ENCODE results near the gene ARVCF. TPM values are rescaled to one million over a fixed set of nuclear protein-coding genes. Genes with fewer than 3 reads are reported as not detected.
A peak's percentile ranks its signal among the peaks of the same experiment; 100 is the strongest.

ARVCF gene
- 0.58 and 1.8 TPM in 2 replicates for total RNA-seq (2014; rRNA removed; shearing (Covaris generic))

DNA sequence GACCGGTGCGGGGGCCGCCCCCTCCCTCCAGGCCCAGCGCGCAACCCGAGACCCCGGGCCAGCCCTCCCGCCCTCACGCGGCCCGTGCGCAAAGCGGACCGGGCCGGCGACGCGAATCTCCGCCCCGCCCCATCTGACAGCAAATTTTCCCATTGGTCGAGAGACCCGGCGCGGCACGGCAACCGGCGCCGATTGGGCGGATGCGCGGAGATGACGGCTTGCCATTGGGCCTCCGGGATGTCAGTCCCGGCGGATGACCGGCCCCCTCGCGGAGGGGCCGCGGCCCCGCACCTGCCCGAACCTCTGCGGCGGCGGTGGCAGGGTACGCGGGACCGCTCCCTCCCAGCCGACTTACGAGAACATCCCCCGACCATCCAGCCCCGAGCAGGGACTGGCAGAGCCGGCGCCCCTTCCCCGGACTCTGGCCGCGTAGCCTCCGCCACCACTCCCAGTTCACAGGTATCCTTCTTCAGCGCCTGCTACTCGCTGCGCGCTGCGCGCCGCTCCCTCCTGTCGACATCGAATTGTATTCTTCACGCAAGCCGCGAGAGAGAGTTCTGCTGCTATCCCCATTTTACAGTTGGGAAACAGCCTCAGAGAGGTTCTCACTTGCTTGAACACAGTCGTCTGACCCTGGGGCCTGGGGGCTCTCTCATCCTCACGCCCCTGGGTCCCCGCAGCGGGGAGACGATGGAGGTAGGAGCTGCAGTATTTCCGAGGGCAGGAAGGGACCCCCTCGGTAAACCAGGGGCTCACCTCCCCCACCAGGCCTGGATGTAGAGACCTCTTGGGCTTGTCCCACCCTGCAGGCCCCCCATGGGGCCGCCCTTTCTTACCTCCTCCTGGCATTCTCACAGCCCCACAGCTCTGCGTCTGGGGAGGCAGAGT is at the start of gene ARVCF:
Gene ARVCF, minus strand, starts transcription at position 90 of the 888 bp plus-strand sequence. CDS start 26,029 bp downstream, outside the sequence.
- peak; percentile 56 for DNase-seq (ENCODE audit: low spot score)

- no peak for DNase-seq (ENCODE audit: low spot score)
Observed at GRCh38 chr22:20065896-20066616, 49.4 kb upstream of the ARVCF start.

- no peak for DNase-seq (ENCODE audit: low spot score)
Observed at GRCh38 chr22:20064545-20065262, 48.1 kb upstream of the ARVCF start.

- DNase-seq (ENCODE audit: low spot score): no peak
Observed at GRCh38 chr22:20064140-20064480, 47.5 kb upstream of the ARVCF start.

- DNase-seq (ENCODE audit: low spot score): no peak
Observed at GRCh38 chr22:20063271-20064139, 46.9 kb upstream of the ARVCF start.

- DNase-seq (ENCODE audit: low spot score): peak; percentile 42
Observed at GRCh38 chr22:20062766-20063083, 46.1 kb upstream of the ARVCF start.

DNA sequence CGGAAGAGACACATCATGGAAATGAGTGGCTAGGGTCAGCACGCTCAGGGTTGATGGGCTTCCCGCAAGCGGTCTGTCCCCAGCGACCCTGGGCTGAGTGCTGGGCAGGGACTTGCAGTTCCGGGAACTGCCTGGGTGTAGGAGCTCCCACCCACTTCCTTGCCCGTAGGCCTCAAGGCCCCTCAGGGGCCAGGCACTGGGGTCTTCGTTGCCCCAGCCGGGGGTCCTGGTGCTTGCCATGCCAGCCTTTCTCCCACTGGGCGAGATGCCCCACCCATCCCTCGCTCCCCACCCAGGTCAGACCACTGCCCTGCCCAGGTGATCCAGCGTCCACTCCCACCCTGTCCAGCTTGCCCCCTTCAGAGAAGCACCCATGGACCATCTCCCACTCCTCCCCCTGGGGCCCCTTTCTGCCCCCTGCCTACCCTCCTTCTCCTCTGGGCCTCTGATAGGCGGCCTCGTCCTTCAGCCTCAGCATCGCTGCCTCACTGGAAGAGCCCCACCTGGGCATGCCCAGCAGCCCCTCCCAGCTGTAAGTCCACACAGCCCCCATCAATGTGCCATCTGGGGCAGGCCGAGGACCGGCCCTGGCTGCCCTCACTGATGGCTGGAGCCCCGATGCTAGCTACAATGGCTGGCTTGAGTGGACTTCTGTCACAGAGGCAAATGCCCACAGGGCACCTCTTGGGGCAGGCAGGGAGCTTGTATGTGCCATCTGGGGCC is 45.6 kb upstream of the ARVCF start:
- no peak for DNase-seq (ENCODE audit: low spot score)

- DNase-seq (ENCODE audit: low spot score): no peak
Observed at GRCh38 chr22:20061481-20061861, 44.8 kb upstream of the ARVCF start.

DNA sequence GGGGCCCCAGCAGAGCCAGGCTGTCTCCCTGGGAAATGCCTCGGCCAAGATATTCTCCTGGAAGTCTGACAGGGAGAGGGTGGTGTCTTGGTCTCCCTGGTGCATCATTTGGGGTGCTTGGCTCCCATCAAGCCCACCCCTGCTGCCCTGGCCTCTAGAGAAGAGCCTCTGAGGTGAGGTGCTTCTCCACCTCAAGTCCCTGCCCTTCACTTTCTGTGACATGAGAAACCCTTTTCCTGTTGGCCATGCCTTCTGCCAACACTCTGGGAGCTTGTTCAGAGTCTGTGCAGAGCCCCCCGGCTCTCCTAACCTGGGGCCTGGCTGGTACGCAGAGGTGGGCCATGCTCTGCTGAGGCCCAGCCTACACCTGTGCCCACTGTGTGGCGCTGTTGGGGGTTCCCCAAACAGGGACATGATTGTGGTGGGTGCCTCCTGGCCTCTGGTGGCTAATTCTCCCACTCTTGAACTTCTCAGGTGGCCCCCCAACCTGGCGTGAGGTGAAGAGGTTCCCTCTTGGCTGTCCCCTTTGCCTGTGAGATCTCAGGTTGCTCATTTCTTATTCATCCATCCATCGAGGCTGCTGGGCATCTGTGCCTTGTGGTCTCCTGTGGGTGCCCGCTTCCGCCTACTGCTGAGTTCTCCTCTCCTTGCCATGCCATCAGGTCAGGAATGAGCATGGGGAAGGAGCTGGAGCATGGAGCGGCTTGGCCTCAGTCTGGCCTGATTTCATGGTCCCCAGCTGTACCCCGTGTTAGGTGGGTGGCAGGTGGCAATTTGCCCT is 44.3 kb upstream of the ARVCF start:
- DNase-seq (ENCODE audit: low spot score): no peak

GRCh38 chr22:20058989-20059770 is 42.6 kb upstream of the ARVCF start:
- no peak for DNase-seq (ENCODE audit: low spot score)

GRCh38 chr22:20057596-20058268 is 41.1 kb upstream of the ARVCF start:
- no peak for DNase-seq (ENCODE audit: low spot score)

DNA sequence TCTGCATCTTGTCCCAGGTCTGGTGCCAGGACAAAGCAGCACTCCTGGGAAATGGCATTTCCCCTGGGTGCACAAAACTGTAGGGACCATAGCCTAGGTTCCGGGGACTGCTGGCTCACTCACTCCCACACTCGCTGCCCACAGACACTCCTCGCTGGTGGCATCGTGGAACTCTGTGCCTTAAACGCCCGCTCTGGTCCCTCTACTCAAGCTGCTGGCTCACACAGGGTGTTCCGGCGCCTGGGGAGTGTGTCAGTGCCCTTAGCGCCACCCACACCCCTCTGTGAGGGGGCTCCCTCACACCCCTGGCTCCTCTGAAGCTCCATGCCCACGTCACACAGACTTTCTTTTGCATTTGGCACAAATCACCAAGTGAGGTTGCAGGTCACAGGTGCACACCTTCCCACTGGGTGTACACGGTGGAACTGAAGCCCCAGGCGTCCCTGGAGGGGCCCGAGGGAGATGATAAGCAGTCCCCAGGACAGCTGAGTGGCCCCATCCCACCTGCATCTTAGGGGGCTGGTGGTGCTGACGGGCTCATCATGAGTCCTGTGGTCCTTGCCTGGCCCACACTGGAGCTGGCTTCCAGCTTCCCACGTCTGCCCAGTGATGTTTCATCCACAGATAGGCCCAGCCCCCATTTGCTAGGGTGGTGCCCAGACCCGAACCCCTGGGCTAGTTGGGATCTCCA is 40.2 kb upstream of the ARVCF start:
- DNase-seq (ENCODE audit: low spot score): no peak

DNA sequence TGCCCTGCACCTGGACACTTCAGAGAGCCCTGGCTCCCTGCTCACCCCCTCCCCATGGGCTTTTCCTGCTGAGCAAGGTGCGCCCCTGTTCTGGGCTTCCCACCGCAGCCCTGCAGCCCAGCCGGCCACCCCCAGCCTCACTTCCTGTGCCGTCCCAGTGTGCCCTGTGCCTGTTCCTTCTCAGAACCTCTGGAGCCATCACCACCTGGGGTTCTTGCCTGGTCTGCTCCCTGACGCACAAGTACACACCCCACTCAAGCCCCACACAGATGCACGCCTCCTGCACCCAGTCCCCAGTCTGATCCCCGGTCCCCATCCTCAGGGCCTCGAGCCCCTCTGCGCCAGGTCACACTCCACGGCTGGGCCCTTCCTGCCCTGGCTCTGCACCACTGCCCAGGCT is 39.5 kb upstream of the ARVCF start:
- DNase-seq (ENCODE audit: low spot score): no peak

GRCh38 chr22:20055654-20056053 is 39.0 kb upstream of the ARVCF start:
- no peak for DNase-seq (ENCODE audit: low spot score)

DNA sequence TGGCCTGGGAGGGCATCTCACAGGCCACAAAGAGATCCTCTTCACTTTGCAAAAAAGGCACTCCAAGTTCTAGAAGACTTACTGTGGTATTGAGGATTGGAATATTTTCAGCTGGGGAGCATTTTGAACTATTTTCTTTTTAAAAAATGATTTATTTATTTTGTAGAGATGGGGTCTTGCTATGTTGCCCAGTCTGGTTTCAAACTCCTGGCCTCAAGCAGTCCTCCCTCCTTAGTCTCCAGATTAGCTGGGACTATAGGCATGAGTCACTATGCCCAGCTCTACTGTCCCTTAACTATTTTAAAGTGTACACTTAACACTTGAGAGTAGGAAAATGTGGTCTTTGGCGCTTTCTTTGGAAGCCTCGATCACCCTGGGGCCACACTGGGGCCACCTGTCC is 38.5 kb upstream of the ARVCF start:
- no peak for DNase-seq (ENCODE audit: low spot score)

DNA sequence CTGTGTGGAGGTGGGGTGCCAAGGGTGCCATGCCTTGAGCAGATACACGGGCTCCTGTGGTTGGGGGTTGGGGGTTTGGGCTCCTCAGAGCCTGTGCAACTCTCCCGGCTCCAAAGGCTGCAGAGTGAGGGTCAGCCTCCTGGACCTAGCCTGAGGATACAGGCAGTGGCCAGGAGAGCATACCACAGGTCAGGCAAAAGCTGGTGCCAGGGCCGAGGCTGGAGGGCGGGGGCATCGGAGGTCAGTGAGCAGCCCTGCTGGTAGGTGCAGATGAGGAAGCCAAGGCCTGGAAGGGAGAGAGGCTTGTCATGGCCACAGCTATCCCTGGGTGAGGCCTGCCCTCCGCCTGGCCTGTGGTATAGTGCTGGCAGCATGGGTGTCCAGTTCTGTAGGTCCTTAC is 37.9 kb upstream of the ARVCF start:
- no peak for DNase-seq (ENCODE audit: low spot score)

DNA sequence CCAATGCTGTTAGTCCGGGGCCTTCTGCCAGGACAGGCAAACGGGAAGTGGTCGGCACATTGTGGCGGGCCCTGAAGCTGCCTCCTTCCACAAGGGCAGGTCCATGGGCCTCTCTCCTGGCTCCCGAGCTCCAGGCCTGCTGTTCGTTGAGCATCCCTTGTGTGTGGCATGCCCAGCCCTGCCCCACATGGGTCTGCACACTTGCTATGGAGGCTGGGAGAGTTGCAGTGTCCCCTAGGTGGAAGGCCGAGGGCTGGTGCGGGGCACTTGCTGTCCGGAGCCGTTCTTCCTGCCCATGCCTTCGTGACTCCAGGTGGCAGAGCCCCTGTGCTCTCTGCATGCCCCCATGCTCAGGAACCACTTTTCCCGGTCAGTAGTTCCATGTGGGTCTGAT is 37.4 kb upstream of the ARVCF start:
- no peak for DNase-seq (ENCODE audit: low spot score)

DNA sequence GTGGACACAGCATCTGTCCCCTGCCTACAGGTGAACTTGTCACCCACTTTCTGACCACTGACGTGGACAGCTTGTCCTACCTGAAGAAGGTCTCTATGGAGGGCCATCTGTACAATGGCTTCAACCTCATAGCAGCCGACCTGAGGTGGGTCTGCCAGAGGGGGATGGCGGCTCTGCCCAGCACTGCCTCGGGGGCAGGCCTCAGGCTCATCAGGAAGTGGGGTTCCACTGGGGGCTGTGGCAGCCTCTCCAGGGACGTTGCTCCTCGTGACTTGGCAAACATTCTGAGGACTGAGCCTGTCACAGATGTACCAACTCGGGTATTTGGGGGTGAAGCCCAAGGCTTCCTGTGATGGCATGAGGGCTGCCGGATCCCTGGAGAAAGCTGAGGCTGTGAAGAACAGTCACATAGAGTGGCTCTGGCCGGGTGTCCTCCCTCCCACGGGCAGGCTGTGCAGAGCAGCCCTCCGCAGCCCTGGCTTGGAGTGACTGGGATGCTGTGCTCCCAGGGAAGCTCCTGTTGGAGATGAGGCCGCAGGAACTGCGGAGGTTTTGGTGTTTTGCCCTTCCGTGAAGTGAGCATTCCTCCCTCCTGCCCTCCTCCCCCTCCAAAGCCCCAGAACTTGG is 36.9 kb upstream of the ARVCF start:
- no peak for DNase-seq (ENCODE audit: low spot score)

Measured in H4 (cell line).